Stimulated activated CD8-positive, alpha-beta memory T cell treated with anti-CD3 and anti-CD28 coated beads, Interleukin-7, amount 100 ng/mL, for 48 hours (primary cell): Measurements from ENCODE around the gene ZBED3.
"Not testable (repeated sequence)": the region's sequence is repeated elsewhere in the genome, so short reads cannot be mapped to it uniquely, and the experiment has no call there.

ENCODE experiments used
- DNase-seq, 2 donors: peaks; one replicate each; pipeline ENCODE4 v3.0.0-alpha.2; 2020; ENCODE audit warnings: low read depth in 1 of 2; ENCODE audit errors: extremely low read depth in 1 of 2

Gene ZBED3

DNA sequence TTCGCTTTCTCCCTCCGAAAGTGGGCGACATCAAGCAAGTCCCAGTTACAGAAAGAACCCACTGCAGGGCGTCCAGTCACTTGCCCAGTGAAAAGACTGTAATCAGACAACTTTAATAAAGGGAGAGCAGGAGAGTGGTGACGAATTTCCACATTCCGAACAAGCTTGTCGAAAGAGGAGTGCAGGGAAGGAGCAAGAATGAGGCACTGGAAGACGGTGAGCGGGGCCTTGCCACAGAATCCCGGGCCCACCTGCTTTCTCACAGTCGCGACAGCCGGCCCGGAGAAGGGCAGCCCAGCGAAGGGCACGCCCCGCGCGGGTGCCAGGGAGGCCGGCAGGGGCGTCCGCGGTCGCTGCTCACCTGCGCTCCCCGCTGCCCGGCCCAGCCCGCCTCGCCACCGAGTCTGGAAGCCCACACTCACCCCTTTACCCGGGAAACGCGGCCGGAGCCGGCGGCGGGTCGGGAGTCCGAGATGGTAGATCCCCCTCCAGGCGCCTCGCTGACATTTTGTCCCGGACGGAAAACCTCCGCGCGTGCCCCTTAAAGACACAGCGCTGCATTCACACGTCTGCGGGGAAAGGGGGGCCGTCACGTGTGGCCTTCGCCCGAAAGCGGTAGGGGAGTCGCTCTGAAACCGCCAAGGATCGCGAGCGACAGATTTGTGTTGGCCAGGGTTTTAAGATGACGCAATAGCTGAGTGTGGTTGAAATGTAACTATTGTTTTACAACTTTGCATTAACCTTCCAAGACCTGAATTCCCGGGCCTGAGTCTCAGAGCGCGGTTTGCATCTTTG lies at the start of gene ZBED3:
Gene ZBED3, minus strand, starts transcription at position 597 of the 795 bp plus-strand sequence. CDS start 9,407 bp downstream, outside the sequence.
- DNase-seq, result peak; percentile 18 to 19

GRCh38 chr5:77133061-77133758 lies 46.1 kb upstream of the ZBED3 start:
- no peak for DNase-seq

DNA sequence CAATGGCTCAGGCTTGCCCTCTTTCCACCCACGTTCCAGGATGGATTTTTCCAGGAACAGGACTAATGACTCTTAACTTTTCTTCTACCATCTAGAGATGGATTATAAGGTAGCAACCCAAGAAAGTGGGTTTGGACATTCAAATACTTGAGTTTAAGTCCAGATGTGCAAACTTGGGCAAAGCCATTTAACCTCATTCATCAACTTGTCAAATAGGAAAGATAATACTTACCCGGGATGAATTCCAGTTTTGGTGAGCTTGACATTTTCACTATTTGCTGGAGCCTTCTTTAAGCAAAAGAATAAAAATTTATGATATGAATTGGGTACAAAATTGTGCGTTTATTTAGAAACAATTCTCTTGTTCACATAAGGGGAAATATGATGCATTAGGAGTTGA lies 44.3 kb upstream of the ZBED3 start:
- no peak for DNase-seq

GRCh38 chr5:77129391-77129990 lies 42.4 kb upstream of the ZBED3 start:
- no peak for DNase-seq

GRCh38 chr5:77128411-77129061 lies 41.5 kb upstream of the ZBED3 start:
- DNase-seq, result no peak

GRCh38 chr5:77123057-77123456 lies 36.0 kb upstream of the ZBED3 start:
- no peak for DNase-seq

GRCh38 chr5:77120706-77121105 lies 33.6 kb upstream of the ZBED3 start:
- no peak for DNase-seq

DNA sequence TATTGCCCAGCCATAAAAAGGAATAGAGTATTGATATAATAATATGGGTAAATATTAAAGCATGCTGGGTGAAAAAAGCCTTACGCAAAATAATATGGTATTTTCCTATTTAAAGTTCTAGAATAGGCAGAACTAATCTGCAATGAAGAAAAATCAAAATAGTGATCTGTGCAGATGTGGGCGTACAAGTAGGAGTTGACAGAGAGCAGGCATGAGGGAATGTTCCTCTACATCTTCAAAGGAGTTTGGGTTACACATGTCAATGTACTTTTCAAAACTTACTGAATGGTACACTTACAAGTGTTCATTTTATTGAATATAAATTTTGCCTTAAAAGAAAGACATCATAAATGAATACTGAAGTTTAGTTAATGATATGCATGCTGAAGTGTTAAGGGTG lies 33.0 kb upstream of the ZBED3 start:
- no peak for DNase-seq

- DNase-seq, result no peak
Observed at GRCh38 chr5:77117161-77117560, 30.1 kb upstream of the ZBED3 start.

DNA sequence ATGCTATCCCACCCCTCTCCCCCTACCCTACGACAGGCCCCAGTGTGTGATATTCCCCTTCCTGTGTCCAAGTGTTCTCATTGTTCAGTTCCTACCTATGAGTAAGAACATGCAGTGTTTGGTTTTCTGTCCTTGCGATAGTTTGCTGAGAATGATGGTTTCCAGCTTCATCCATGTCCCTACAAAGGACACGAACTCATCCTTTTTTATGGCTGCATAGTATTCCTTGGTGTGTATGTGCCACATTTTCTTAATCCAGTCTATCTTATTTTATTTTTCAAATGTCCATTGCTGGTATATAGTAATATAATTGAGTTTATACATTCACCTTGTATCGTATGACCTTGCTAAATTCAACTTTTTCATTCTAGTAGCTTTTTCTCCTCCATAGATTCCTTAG lies 19.9 kb upstream of the ZBED3 start:
- not testable (repeated sequence) for DNase-seq

DNA sequence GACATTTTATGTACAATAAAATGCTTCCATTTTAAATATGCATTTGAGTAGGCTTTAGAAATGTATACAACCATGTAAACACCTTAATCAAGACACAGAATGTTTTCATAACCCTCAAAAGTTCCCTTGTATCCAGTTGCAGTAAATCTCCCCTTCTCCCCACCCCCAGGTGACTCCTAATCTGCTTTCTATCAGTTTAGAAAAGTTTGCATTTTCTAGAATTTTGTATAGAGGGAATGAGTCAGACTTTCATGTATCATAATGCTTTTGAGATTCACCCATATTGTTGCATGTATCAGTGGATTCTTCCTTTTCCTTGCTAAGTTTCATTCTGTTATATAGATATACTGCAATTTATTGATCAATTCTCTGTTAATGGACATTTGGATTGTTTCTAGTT lies 17.7 kb upstream of the ZBED3 start:
- no peak for DNase-seq

GRCh38 chr5:77103457-77103856 lies 16.4 kb upstream of the ZBED3 start:
- DNase-seq, result no peak

DNA sequence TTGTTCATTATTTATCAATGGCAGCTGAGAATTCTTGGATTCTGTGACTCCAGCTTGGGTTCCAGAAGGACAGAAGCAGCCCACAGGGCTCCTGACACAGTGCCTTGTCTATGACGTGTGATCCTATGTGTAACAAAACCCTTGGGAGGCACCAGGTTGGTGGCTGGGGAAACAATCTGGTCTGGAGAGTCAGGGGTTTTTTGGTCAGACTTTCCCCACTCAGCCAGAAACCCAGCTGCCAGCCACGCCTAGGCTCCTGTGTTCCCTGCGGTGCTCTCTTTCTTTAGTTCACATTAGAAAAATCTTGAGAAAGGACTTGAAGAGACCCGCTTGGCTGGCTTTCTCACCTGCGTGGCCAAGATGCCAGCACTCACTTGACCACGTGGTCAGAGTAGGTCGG lies 15.5 kb upstream of the ZBED3 start:
- DNase-seq, result no peak

DNA sequence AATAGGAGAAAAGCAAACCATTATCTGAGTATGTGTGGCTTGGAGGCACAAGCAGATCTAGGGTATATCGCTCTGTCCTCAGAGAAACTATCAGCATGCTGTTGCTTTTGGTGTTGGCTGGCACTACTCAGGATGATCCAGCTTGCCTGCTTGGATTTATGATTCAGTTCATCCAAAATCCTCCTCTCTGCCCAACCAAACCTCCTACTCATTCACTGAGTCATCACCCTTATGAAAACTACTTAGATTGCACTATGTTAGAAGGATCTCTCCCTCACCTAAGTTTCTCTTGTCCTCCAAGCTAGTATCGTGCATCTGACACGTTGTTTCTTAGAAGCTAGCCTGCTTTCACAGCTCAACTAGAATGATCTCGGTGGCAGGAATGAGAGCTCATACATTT lies 14.2 kb upstream of the ZBED3 start:
- no peak for DNase-seq

DNA sequence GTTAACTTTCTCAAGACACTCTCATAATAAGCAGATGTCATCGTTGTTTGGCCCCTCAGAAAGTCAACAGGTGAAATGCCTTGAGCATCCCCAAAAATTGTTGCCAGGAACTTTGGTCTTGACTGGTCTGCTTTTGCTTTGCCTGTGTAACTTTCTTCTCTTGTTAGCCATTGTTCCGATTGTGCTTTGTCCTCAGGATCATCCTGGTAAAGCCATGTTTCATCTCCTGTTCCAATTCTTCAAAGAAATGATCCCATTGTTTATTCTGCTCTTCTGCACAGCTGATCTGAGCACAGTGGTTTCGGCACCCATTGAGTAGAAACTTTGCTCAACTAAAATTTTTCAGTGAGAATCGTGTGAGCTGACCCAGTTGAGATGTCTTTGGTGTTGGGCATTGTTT lies 8.1 kb upstream of the ZBED3 start:
- DNase-seq, result no peak

- DNase-seq, result peak in 1 of 2 donors; percentile 7
Observed at GRCh38 chr5:77087484-77088261, 588 bp upstream of the ZBED3 start.

DNA sequence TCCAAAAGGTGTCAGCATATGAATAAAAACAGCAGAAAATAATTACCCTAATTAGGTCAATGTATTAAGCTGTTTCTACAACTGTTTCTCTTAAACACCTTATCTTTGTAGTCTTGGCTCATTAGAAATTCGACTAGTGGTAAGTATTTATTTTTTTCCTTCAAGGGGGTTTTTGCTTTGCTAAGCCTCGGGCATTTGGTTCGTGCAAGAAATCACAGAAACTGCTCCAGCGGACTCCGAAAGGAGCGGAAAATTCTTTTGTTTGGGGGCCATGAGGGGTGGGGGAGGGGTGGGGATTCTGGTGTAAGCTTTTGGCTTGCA lies 757 bp downstream of the ZBED3 start:
- no peak for DNase-seq

GRCh38 chr5:77083088-77083487 lies 4.0 kb downstream of the ZBED3 start:
- no peak for DNase-seq

GRCh38 chr5:77082280-77082679 lies 4.8 kb downstream of the ZBED3 start:
- no peak for DNase-seq

DNA sequence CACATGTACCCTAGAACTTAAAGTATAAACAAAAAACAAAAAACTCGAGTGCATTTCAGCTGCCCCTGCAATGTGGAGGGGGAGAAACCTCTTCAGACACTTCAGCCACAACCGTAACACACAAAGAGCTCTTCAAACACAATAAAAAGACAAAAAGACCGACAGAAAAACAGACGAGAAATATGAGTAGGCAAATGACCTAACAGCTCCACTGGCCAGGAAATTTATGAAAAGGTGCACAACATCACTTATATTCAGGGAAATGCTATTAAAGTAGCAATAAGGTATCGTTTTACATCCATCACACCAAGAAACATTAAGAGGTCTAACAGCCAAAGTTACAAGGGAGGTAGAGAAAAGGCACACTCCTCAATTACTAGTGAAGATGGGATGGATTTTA lies 6.2 kb downstream of the ZBED3 start:
- no peak for DNase-seq

- DNase-seq, result not testable (repeated sequence)
Observed at GRCh38 chr5:77080479-77080878, 6.6 kb downstream of the ZBED3 start.
